NOMO-1 treated with dmso at 0.1 percent for 144 hours (cell line): Measurements from ENCODE around the gene TUBA3D.
"Not testable (repeated sequence)": the region's sequence is repeated elsewhere in the genome, so short reads cannot be mapped to it uniquely, and the experiment has no call there.

Source experiments
- DNase-seq: peaks from one replicate; lab custom pipeline; 2025; ENCODE audit not compliant: unreplicated experiment; lab: John Stamatoyannopoulos, UW

Gene TUBA3D

DNA sequence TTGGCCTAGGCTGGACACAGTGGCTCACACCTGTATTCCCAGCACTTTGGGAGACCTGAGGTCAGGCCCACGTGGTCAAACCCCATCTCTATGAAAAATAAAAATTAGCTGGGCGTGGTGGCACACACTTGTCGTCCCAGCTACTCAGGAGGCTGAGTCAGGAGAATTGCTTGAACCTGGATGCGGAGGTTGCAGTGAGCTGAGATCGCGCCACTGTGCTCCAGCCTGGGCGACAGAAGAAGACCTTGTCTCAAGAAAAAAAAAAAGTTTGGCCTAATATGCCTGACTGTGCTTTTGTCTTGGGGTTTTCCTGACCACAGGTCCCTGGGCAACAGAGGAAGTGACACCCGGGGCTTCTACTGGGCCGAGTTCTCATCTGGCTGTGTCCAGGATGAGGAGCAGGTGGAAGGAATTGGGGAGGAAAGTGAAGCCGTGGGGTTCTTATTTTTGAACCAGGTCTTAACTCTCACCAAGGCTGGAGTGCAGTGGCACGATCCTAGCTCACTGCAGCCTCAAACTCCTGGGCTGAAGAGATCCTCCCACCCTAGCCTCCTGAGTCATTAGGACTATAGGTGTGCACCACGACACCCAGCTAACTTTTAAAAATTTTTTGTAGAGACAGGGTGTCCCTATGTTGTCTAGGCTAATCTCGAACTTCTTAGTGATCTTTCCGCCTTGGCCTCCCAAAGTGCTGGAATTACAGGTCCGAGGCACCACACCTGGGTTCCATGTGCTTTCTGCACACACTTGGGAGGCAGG is 38.7 kb downstream of the TUBA3D start:
- not testable (repeated sequence) for DNase-seq

DNA sequence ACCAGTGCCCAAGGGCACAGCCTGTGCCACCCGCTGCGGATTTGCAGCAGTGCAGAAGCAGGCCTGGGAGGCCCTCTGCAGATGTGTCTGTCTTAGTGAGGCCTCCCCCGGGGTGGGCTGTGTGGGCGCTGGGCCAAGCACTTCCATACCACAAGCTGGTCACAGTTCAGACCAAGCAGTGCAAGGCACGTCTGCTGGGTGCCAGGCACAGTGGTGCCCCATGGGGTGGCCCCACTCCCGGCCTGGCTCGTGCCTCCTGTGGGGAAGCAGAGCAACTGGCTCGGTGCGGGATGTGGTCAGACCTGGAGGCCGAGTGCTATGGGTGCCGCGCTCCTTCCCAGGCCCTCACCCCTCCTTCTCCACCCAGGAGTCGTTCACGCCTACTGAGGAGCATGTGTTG is 39.3 kb downstream of the TUBA3D start:
- not testable (repeated sequence) for DNase-seq

DNA sequence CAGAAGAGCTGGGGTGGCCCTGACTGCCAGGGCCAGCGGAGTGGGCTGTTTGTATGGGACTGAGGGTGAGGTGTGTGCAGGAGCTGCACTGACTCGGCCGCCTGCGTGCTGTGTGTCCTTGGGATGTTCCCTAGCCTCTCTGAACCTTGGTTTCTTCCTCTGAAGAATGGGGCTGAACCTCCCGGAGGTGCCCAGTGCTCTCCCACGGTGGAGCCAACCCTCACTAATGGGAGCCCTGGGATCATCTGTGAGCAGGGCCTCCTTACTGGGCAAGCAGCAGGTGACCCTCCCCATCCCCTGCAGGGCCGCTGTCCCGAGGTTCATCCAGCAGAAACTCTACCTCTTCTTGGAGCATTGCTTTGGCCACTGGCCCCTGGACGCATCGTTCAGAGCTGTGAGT is 40.1 kb downstream of the TUBA3D start:
- no peak for DNase-seq

DNA sequence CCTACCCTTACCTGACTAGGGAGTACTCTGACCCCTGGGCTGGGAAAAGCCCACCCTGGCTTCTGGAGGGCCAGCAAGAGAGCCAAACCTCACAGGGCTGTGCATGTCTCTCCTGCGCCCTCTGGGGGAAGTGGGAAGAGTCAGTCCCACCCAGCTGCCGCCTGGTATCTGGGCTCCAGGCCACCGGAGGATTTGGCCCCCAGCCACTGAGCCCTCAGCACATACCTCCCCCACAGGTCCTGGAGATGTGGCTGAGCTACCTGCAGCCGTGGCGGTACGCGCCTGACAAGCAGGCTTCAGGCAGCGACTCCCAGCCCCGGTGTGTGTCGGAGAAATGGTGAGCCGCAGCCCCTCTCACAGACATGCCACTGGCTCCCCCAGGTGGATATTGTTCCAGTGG is 40.7 kb downstream of the TUBA3D start:
- DNase-seq = not testable (repeated sequence)

DNA sequence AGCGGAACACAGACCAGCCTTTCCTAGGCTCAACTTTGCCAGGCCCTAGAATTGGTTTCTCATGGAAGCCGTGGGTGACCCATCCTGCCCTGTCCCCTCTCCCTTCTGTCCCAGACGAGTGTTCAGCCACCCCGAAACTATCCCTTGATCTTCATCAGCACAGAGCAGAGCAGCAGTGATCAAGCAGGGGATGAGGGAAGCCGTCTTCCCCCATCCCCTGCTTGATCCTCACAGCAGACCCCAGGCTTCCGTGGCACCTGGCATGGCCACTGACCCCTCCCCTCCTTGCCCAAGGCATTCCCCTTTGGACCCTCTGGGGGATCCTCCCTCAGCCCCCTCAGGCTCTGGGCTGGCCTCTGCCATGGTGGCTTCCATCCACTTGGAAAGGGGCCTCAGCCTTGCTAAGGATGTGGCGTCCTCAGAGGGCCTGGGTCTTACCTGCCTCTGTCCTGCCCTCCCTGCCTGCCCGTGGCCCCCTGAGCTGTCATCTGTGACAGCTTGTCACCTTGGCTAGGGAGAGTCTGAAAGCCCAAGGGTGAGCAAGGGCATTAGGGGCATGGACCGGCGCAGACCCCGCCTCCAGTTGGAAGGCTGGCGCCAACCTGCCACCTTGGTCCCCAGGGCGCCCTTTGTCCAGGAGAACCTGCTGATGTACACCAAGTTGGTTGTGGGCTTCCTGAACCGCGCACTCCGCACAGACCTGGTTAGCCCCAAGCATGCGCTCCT is 41.4 kb downstream of the TUBA3D start:
- no peak for DNase-seq

DNA sequence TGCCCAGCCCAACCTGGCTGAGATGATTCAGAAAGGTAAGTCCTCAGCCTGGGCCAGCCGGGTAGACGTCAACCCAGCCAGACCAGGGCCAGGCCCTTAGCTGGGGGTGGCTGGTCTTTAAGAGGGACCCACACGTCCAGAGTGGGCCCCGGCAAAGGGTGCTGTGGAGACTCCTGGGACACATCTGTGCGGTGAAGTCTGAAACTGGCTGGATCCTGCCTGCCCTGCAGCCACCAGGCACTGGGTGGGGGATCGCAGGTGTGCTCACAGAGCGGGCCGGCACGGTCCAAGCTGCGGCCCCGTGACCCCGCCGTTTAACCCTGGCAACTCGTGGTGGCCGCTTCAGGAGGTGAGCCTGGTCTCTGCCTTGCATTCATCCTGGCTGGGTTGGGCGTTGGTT is 41.9 kb downstream of the TUBA3D start:
- DNase-seq = not testable (repeated sequence)

GRCh38 chr2:131518531-131518930 is 42.6 kb downstream of the TUBA3D start:
- not testable (repeated sequence) for DNase-seq

GRCh38 chr2:131519466-131519865 is 43.5 kb downstream of the TUBA3D start:
- DNase-seq = no peak

GRCh38 chr2:131519871-131520470 is 44.1 kb downstream of the TUBA3D start:
- DNase-seq = not testable (repeated sequence)

DNA sequence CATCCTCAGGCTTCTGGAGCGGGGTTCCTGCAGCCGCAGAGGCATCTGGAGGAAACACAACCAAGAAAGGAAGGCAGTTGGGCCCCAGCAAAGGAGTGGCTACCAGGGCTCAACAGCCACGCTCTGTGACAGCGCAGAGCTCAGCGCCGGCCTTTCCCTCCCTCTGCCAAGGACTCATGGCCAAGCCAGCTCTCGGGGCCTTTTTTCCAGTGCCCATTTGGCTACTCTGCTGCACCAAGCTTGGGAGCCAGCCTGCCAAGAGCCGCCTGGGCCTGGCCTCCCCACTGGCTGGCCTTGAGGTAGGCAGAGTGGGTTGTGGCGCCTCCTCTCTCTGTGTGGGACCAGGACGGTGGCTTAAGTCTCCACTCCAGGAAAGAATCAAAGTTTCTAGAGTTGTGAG is 44.6 kb downstream of the TUBA3D start:
- DNase-seq = no peak

DNA sequence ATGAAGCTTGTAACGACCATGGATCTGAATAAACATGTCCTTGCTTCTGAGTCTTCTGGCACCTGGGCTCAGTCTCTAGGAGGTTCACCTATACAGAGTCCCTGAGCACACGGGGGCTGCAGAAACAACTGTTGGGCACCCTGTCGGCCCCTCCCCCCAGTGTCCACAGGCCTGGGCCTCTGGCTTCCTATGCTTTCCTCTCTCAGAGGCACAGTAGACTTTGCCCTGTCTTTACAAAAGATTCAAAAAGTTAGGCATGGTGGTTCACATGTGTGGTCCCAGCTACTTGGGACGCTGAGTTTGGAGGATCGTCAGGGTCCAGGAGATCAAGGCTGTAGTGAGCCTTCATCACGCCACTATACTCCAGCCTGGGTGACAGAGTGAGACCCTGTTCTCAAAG is 45.6 kb downstream of the TUBA3D start:
- not testable (repeated sequence) for DNase-seq

DNA sequence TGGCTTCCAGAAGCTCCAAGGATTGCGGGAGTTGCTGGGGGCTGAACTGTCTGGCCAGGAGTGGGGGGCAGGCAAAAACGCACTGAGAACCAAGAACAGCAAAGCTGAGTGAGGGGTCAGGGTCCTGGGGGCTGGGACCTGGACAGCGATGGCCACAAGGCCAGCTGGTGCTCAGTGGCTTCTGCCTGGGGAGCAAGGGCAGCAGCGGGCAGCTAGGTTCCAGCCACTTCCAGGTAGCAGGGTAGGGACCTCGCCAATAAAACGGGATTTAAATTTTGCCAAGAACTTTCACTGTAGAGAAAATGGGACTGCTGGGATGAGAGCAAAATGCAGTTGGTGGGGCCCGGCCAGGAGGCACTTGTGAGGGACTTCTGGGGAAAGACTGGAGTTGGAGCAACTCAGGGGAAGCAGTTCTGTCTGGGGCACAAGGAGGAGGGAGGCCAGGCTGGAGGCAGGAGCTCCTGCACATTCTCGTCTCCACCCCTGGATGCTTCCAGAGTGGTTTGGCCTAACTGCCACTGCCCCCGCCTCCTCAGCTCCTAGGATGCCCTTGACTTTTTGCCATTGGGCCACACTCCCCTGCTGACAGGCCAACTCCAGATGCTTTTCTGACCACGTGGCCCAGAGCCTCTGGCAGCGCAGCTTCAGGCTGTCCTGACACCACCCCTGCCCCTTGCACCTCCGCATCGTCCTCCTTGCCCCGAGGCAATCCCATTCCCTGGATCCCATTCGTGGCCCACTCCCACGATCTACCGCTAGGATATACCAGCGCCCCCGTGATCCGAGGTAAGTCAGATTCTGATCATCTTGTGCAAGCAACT is 46.3 kb downstream of the TUBA3D start:
- no peak for DNase-seq

DNA sequence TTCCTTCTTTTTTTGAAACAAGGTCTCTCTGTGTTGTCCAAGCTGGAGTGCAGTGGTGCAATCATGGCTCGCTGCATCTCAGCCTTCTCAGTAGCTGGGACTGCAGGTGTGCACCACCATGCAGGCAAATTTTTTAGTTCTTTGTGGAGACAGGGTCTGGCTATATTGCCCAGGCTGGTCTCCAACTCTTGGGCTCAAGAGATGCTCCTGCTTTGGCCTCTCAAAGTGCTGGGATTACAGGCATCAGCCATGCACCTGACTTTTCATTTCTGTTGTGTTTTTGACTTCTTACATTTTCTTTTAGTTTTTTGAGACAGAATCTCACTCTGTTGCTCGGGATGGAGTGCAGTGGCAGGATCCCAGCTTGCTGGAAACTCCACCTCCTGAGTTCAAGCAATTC is 49.3 kb downstream of the TUBA3D start:
- DNase-seq = not testable (repeated sequence)

DNA sequence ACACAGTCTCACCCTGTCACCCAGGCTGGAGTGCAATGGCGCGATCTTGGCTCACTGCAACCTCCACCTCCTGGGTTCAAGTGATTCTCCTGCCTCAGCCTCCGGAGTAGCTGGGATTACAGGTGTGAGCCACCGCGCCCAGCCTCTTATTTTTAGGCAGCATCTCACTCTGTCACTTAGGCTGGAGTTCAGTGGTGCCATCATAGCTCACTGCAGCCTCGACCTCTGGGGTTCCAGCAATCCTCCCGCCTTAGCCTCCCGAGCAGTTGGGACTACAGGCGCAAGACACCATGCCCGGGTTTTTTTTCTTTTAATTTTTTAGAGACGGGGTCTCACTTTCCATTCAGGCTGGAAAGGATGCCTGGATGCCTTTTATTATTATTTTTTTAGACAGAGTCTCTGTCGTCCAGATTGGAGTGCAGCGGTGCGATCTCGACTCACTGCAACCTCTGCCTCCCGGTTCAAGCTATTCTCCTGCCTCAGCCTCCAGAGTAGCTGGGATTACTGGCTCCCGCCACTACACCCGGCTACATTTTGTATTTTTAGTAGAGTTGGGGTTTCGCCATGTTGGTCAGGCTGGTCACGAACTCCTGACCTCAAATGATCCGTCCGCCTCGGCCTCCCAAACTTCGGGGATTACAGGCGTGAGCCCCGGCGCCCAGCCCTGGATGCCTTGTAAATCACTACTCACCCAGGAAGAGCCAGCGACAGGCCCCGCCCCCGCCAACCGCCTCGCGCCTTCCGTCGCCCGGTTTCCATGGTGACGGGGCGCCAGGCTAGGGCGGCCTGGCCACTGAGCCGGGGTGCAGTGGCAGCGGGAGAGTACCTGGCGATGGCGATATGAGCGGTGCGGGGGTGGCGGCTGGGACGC is 51.4 kb downstream of the TUBA3D start, which contains the start of gene CCDC74A:
CCDC74A (plus strand) TSS at position 758 of the 871 bp plus-strand sequence; CDS start at position 841, 83 bp downstream.
- not testable (repeated sequence) for DNase-seq

DNA sequence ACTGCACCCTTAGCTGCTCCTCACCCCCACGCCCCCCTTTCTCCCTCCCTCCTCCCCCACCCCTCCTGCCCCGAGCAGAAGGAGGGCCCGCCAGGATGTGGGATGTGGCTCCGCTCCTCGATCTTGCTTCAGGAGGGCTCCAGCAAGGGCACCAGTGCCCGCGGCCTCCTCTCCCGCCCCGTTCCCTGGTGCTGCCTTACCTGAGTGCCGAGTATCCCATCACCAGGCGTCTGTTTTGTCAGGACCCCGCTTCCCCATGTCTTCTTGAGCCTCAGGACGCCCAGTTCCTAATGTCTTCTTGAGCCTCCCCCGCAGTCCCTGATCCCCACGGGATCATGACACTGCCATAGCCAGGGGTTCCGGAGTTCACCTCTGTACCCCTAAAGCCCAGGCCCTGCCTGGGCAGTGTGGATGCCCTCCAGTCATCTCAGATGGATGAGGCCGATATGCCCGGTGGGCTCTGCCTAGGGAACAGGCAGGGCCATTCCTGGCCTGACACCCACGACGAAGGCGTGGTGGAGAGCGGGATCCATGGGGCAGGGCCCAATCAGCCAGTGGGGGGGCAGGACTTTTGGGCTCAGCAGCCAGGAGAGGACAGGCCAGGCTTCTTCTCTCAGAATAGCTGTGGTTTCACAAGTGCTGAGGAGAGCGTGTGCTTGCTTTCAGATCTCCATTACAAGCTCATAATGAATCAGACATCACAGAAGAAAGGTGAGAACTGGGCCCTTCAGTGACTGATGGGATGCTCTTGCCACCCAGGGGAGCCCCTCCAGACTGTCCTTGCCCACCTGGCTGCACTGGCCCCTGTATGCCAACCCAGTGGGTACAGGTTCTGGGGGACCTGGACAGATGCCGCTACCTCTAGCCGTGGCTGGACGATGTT is 53.3 kb downstream of the TUBA3D start:
- DNase-seq = not testable (repeated sequence)

- not testable (repeated sequence) for DNase-seq
Observed at GRCh38 chr2:131529864-131530445, 54.0 kb downstream of the TUBA3D start.

- DNase-seq = not testable (repeated sequence)
Observed at GRCh38 chr2:131530626-131531344, 54.9 kb downstream of the TUBA3D start.
